GM18526 (cell line): ENCODE measurements around the gene DOCK2.

ENCODE experiments used
- POLR2A ChIP-seq: IDR thresholded peaks from 3 replicates; pipeline ENCODE4 v1.6.1; 2011; ENCODE audit not compliant: insufficient read length; ENCODE audit errors: extremely low read depth

Gene DOCK2

DNA sequence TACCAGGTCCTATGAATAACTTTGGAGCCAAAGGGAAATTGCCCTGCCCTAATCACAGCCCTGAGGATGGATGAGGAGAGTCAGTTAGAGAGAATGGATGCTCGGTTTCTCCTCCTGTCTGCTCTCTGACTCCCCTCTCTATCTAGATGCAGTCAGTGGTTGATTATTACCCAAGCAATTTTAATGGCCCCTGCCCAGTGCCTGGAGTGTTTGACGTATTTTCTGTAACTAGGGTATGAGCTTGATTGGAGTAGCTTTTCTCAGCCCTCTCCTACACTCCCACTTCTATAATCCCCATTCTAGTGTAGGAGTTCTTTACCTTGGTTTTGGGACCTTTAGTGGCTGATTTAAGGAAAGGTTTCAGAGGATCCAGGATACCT lies 60.4 kb downstream of the DOCK2 start:
- no peak for TF ChIP-seq POLR2A

DNA sequence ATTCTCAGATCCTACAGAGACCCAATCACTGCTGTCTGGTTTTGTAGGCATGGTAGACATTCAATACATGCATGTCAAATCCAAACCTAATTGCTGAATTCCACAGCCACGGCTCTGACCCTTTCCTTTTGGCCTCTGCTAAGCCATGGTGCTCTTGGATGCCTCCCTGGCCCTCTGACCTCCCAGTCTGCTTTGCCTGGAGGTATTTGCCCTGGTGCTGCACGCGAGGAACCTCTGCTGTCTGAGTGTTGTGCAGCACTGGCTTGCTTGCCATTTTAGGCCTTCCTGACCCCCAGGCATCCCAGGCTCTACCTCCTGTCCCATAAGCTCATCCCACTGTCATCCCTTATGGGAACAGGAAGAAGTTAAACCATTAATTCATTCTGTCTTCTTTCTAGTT lies 60.9 kb downstream of the DOCK2 start:
- TF ChIP-seq POLR2A = no peak

DNA sequence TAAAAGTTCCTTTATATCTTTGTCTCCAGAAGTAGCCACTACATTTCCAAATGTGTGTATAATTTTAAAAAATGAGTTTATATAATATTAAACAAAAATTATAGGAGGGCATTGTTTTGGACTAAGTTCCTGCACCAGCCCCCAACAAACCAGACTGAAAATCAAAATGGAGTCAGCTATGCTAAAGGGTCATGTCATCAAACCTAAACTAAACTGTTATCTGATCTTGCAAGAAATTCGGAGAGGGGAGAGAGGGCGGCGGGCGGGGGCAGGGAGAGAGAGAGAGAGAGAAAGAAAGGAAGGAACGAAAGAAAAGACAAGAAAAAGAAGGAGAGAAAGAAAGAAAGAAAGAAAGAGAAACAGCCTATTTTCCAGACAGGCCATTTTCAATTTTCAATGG lies 63.5 kb downstream of the DOCK2 start:
- TF ChIP-seq POLR2A = no peak

DNA sequence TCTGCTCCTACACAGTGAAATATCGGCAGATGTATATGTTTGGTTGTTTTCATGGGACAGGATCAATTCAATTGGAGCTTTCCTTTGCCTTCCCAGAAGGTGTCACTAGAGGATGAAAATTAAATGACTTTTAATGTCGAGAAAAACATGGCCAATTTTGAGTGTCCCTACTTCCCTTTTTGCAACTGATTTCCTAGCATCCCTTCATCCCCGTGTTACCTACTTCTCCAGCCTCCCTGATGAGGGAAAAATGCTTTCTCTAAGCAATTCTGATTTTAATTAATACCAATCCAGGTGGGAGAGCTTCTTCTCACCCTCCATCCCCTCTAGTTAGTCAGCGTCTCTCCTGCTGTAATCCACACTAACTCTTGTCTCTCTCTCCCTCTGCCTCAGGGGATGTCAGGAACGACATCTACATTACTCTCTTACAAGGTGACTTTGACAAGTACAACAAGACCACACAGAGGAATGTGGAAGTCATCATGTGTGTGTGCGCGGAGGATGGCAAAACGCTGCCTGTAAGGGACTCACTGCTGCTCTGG lies 64.9 kb downstream of the DOCK2 start:
- TF ChIP-seq POLR2A = no peak

DNA sequence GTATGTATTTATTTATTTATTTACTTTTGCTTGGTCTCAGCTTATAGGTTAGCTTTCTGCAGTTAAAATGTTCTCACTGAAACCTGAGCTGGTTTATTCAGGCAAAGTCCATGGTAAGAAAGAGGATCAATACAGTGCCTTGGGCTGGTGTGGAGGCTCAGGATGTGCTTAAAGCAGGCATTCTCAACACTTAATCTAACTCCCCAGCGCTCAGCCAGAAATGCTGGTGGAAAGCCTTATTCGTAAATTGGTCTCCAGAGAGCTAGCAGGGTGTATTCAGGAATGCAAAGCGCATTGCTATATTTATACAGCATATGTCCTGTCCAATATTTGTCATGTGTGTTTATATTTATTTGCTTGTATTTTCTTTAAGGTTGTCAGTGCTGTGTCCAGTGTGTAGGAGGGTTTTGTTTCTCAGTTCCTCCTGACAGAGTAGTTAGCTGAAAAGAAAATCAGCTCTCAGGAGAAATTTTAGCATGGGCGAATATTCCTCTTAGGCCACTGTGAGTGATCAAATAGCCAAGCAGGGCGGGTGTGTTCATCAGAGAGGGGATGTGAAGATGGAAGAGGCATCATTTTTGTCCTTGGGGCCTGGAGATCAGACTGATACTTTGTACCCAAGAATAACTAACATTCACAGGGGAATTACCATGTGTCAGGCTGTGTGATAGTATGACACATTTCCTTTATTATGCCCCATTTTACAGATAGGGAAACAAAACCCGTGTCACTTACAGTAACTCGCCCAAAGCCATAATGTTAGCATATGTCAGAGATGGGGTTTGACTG lies 65.8 kb downstream of the DOCK2 start:
- TF ChIP-seq POLR2A = no peak

DNA sequence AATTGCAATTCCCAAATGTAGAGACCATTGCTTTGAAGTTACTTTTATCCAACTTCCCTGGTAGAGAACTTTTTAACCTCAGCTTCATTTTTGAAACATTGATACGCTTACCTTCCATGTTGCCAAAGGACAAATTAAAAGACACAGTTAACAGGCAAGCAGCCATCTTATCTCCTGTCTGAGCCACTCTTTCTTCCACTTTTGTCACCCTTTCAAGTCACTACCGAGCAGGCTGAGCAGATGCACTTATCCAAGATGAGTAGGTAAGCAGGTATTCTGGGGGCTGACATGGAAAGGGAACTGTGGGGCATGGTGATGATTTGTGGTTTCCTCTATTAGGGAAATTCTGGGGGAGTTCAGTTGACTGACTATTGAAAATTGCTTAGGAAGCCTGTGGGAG lies 66.7 kb downstream of the DOCK2 start:
- no peak for TF ChIP-seq POLR2A

DNA sequence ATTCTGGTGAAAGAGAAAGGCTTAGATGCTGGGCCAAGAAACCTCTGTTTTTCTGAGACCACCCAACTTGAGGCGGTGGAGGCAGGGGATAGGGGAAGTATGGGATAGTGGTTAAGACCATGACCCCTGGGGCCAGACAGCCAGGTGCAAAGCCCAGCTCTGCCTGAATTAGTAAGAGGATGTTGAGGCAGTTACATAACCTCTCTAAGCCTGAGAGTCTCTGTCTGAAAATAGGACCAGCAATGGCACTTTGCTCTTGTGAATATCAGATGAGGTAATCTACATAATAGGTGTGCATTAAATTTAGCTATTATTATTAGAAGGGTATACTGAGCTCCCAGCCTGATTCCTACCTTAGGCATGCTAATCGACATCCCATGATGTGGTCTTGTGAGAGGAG lies 68.2 kb downstream of the DOCK2 start:
- TF ChIP-seq POLR2A = no peak

DNA sequence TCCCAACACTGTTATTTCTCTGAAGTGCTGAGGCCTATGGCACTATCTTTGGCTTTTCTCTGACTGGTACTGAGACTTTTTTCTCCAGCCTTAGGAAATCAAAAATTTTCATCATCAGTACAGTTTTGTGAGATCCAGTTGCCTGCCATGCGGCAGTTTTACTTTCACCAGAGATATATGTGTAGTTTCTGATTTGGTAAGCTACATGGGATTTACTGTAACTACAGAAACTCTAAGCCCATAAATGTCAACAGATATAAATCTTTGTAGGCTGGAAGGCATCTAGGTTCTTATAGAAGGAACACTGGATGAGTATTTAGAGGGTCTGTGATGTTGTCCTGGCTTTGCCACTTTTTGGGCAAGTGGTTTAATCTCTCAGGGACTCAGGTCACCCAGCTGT lies 69.0 kb downstream of the DOCK2 start:
- TF ChIP-seq POLR2A = no peak

DNA sequence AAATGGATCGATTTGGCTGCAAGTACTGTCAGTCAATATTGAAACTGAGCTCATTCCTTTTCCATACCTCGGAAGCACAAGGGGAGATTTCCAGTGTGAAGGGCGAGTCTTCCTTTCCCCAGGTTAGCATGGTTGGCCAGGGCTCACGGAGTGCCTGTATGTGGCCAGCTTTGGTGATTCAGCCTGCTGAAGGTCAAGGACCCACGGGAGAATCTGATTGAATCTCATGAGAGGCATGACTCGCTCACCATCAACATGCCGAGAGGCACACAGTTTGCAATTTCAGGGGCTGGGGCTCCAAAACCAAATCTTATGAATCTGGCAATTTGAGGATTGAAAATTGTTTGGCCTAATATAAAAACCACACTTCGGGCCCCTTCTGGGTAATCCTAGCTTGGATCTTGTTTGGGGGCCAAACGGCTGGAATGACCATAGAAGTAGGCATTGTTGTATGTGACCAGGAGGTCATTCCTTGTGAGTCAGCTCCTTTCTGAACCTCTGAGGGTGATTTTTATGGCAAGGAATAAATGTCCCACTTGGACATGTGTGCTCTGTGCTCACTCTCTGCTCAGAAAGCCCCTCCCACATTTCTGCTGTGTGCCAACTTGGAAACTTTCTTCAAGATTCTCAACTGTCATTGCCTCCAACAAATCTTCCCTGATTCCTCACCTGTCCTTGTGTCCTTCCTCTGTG lies 69.8 kb downstream of the DOCK2 start:
- TF ChIP-seq POLR2A = no peak

DNA sequence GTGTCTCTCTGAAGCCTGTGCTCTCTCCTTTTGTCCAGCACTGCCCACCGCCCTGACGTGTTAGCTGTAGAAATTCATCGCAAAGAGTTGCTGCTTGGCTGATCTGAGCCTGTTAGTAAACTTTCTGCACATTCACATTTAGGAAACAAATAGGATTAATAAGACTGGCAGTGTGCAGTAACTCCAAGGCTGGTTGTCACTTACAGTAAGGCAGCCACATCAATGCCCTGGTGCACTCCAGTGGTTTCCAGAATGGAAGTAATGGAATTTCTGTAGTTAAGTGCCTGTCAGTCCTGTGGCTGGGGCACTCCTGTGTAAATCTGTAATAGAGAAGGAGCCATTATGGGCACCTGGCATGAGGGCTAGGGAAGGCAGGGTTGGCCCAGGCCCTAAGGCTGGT lies 70.6 kb downstream of the DOCK2 start:
- TF ChIP-seq POLR2A = no peak

DNA sequence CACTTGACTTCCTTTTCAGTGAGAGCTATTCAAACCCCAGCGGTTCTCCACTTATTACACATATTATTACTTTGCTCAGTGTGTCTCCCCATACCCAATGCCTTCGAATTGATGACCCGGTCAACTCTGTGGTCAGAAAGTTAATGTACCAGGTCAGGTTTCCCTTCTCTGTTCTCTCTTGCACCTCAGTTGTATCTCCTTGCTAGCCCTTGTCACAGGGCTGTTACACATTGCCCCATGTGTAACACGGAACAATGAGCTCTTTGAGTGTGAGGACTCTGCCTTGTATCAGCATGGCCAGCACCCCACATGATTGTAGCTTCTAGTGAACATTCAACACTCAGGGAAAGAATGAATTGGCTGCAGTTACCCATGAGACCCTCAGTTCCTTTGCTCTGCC lies 73.6 kb downstream of the DOCK2 start:
- no peak for TF ChIP-seq POLR2A

DNA sequence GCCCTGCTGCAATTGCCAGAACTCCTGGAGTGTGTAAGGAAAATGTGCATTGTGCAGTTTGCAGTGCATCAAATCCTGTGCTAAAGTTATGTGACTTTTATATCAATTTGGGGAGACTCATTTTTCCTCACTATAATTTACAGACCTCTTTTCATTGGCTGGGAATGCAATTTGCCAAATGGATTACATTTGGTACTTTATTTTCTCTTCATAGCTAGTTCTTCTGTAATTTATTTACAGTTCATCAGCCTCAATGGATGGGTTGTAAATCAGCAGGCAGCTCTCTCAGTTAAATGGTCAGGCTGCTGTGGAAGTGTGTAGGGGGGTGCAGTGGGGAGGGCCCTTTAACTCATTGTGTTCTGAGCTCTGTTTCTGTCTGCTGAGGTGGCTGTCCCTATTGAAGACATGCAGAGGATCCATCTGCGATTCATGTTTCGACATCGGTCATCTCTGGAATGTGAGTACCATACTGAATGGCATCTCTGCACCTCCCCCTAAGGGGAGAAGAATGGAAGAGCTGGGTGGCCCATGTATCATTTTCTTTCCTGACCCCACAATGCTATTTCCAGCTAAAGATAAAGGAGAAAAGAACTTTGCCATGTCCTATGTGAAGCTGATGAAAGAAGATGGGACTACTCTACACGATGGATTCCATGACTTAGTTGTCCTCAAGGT lies 74.6 kb downstream of the DOCK2 start:
- no peak for TF ChIP-seq POLR2A

DNA sequence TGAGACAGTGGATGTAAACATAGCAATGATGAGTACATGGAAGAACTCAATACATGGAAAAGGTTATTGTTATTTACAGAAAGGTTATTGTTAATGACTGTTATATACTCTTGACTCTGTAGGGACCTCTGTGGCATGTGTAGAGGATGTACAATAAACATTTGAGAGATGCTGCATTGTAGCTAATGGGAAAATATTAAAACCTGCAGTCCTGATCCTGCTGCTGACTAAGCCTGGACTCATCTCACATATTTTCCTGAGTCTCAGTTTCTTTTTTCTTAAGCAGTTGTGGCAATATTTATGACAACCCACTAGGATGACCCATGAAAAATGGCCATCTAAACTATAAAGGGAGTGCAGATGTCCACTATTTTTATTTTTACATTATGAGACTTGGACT lies 75.4 kb downstream of the DOCK2 start:
- no peak for TF ChIP-seq POLR2A

DNA sequence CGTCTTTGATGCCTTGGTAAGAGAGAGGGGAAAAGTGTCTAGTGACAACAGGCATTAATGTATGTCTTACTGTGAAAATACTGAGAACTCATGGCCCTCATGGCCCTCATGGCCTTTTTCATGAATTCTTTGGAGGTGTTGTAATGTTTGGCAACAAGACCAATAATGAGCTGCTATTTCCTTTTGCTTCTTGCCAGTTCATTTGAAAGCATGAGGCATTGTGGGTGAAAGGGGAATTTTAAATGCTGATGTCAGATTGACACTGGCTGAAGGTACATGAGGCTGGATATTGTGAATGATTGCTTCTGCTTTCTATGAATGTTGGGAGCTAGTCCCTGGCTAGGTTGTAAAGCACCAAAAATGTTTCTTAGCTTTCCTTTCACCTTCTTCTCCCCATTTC lies 79.2 kb downstream of the DOCK2 start:
- TF ChIP-seq POLR2A = no peak

DNA sequence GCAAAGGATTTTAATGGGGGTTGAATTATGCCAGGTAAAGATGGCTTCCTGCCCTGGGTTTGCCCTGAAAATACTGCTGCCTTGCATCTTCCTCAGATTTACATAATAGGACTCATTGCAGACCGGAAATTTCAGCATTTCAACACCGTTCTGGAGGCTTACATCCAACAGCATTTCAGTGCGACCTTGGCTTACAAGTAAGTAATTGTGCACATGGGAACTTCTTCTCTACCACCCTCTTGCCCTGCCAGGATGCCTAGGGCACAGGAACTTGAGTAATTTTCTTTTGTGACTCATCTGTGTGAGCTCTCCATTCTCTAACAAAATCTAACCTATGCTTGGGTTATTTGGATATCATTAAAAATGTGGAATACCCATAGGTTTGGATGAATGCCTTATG lies 80.2 kb downstream of the DOCK2 start:
- TF ChIP-seq POLR2A = no peak
